H9 (cell line): ENCODE data around the gene OR2H2. TPM values are rescaled to one million over a fixed set of nuclear protein-coding genes. Genes with fewer than 3 reads are reported as not detected.

Source experiments
- DNase-seq: peaks from one replicate; pipeline ENCODE4 v3.0.0-alpha.2; 2017
- H2AFZ ChIP-seq: one replicate; pipeline ENCODE4 v1.6.1; 2013; ENCODE audit warnings: mild to moderate bottlenecking, low read length, control low read depth, moderate library complexity
- H2AK5ac ChIP-seq: 2 replicates; pipeline ENCODE4 v1.6.1; 2013; ENCODE audit warnings: low read length, control low read depth, mixed read lengths; ENCODE audit not compliant: insufficient read length
- H2BK120ac ChIP-seq: one replicate; pipeline ENCODE4 v1.6.1; 2013; ENCODE audit warnings: low read depth, mild to moderate bottlenecking, low read length, control low read depth, inconsistent platforms; ENCODE audit not compliant: poor library complexity, severe bottlenecking
- H2BK12ac ChIP-seq: 2 replicates; pipeline ENCODE4 v1.6.1; 2013; ENCODE audit warnings: low read length, control low read depth, mixed read lengths, low read depth; ENCODE audit not compliant: insufficient read length
- H2BK15ac ChIP-seq: 2 replicates; pipeline ENCODE4 v1.6.1; 2013; ENCODE audit warnings: low read depth, low read length, control low read depth
- H2BK20ac ChIP-seq: one replicate; pipeline ENCODE4 v1.6.1; 2013; ENCODE audit warnings: low read depth, mild to moderate bottlenecking, low read length, control low read depth, inconsistent platforms; ENCODE audit not compliant: poor library complexity, severe bottlenecking
- H2BK5ac ChIP-seq: 2 replicates; pipeline ENCODE4 v1.6.1; 2013; ENCODE audit warnings: low read length, control low read depth, mixed read lengths; ENCODE audit not compliant: insufficient read length
- H3K14ac ChIP-seq: 2 replicates; pipeline ENCODE4 v1.6.1; 2013; ENCODE audit warnings: low read length, control low read depth; ENCODE audit not compliant: insufficient read depth
- H3K18ac ChIP-seq: 2 replicates; pipeline ENCODE4 v1.6.1; 2013; ENCODE audit warnings: low read depth, mild to moderate bottlenecking, mixed read lengths, low read length, control low read depth; ENCODE audit not compliant: insufficient read length
- H3K23ac ChIP-seq: 2 replicates; pipeline ENCODE4 v1.6.1; 2013; ENCODE audit warnings: low read length, control low read depth, mixed read lengths, low read depth; ENCODE audit not compliant: insufficient read length
- H3K23me2 ChIP-seq: 2 replicates; pipeline ENCODE4 v1.6.1; 2013; ENCODE audit warnings: low read depth, mild to moderate bottlenecking, mixed read lengths, low read length, control low read depth; ENCODE audit not compliant: insufficient read length, poor library complexity, severe bottlenecking
- H3K27ac ChIP-seq: 2 replicates; pipeline ENCODE4 v1.5.1; 2013; ENCODE audit warnings: low read length, control low read depth, mixed read lengths, low read depth; ENCODE audit not compliant: insufficient read length
- H3K27me3 ChIP-seq: 2 replicates; pipeline ENCODE4 v1.6.1; 2013; ENCODE audit warnings: low read length, control low read depth, inconsistent platforms; ENCODE audit not compliant: insufficient read depth
- H3K4ac ChIP-seq: 2 replicates; pipeline ENCODE4 v1.6.1; 2013; ENCODE audit warnings: low read depth, mild to moderate bottlenecking, control low read depth, inconsistent platforms, low read length, moderate library complexity
- H3K4me1 ChIP-seq: 2 replicates; pipeline ENCODE4 v1.6.1; 2013; ENCODE audit warnings: low read length, control low read depth, inconsistent platforms; ENCODE audit not compliant: insufficient read depth
- H3K4me2 ChIP-seq: 2 replicates; pipeline ENCODE4 v1.6.1; 2013; ENCODE audit warnings: low read length, control low read depth, mixed read lengths; ENCODE audit not compliant: insufficient read length, insufficient read depth
- H3K56ac ChIP-seq: 2 replicates; pipeline ENCODE4 v1.6.1; 2013; ENCODE audit warnings: low read depth, mild to moderate bottlenecking, mixed read lengths, low read length, control low read depth; ENCODE audit not compliant: insufficient read length
- H3K79me1 ChIP-seq: 2 replicates; pipeline ENCODE4 v1.6.1; 2013; ENCODE audit warnings: low read depth, mild to moderate bottlenecking, moderate library complexity, low read length, control low read depth, inconsistent platforms; ENCODE audit not compliant: insufficient read depth, poor library complexity, severe bottlenecking
- H3K79me2 ChIP-seq: 2 replicates; pipeline ENCODE4 v1.6.1; 2013; ENCODE audit warnings: low read length, control low read depth, inconsistent platforms; ENCODE audit not compliant: insufficient read depth
- H3K9ac ChIP-seq: 2 replicates; pipeline ENCODE4 v1.6.1; 2013; ENCODE audit warnings: low read length, control low read depth, mixed read lengths; ENCODE audit not compliant: insufficient read length; ENCODE audit errors: extremely low read depth
- H3K9me3 ChIP-seq: one replicate; pipeline ENCODE4 v1.6.1; 2013; ENCODE audit warnings: low read depth, low read length, inconsistent platforms; ENCODE audit not compliant: control insufficient read depth
- H3T11ph ChIP-seq: one replicate; pipeline ENCODE4 v1.6.1; 2013; ENCODE audit warnings: mild to moderate bottlenecking, low read length, control low read depth, inconsistent platforms
- H4K20me1 ChIP-seq: one replicate; pipeline ENCODE4 v1.6.1; 2013; ENCODE audit not compliant: control insufficient read depth, insufficient read length, insufficient read depth
- H4K5ac ChIP-seq: 2 replicates; pipeline ENCODE4 v1.6.1; 2013; ENCODE audit warnings: low read depth, mild to moderate bottlenecking, mixed read lengths, low read length, control low read depth; ENCODE audit not compliant: insufficient read length
- H4K8ac ChIP-seq: replicated peaks from 2 replicates; pipeline ENCODE4 v1.6.1; 2013; ENCODE audit warnings: low read length, control low read depth, mixed read lengths, low read depth; ENCODE audit not compliant: insufficient read length
- H4K91ac ChIP-seq: 2 replicates; pipeline ENCODE4 v1.6.1; 2013; ENCODE audit warnings: low read depth, mild to moderate bottlenecking, moderate library complexity, mixed read lengths, low read length, control low read depth; ENCODE audit not compliant: insufficient read length
- H3K27ac Mint-ChIP-seq, 3 experiments: 2 replicates in 2 of 3; 3 replicates in 1 of 3; pipeline ENCODE4 v1.8.0; 2020 to 2021; ENCODE audit warnings: mixed read lengths in 3 of 3, mild to moderate bottlenecking in 1 of 3, moderate library complexity in 1 of 3
- H3K27me3 Mint-ChIP-seq: 2 replicates; pipeline ENCODE4 v1.8.0; 2021; ENCODE audit warnings: low read depth, mild to moderate bottlenecking, moderate library complexity, mixed read lengths
- H3K36me3 Mint-ChIP-seq, 3 experiments: 2 replicates in 2 of 3; 3 replicates in 1 of 3; pipeline ENCODE4 v1.8.0; 2020 to 2021; ENCODE audit warnings: low read depth in 3 of 3, mixed read lengths in 3 of 3; ENCODE audit not compliant: insufficient read depth in 1 of 3
- H3K4me1 Mint-ChIP-seq, 2 experiments: 2 replicates each; pipeline ENCODE4 v1.8.0; 2020; ENCODE audit warnings: mixed read lengths in 2 of 2
- H3K4me3 Mint-ChIP-seq, 2 experiments: 2 replicates in 1 of 2; 3 replicates in 1 of 2; pipeline ENCODE4 v1.8.0; 2020 to 2021; ENCODE audit warnings: mild to moderate bottlenecking in 2 of 2, mixed read lengths in 2 of 2, moderate library complexity in 1 of 2
- H3K9me3 Mint-ChIP-seq, 2 experiments: 2 replicates in 1 of 2; 3 replicates in 1 of 2; pipeline ENCODE4 v1.8.0; 2020; ENCODE audit warnings: mild to moderate bottlenecking in 2 of 2, mixed read lengths in 2 of 2, moderate library complexity in 1 of 2
- WGBS: extraction: QIAGEN DNeasy Blood & Tissue Kit; methylation state at CpG from one replicate; pipeline ENCODE4 v1.1.7; 2013; ENCODE audit warnings: missing lambda C conversion rate, low lambda C conversion rate, mixed read lengths; ENCODE audit not compliant: insufficient read length; ENCODE audit errors: extremely low coverage; 5-methylcytosine and 5-hydroxymethylcytosine counted together
- total RNA-seq: library from RNA; stranded (reverse); gene quantifications from 2 replicates; pipeline ENCODE4 v1.2.1, GENCODE V29; 2021
- TF ChIP-seq, protein P1 (sequence below): fragments of 200-600 bp; sonication (generic); conservative IDR thresholded peaks from 3 replicates; pipeline ENCODE4 v1.8.0; 2021; ENCODE audit warnings: antibody characterized with exemption, mild to moderate bottlenecking

Gene OR2H2
- total RNA-seq, 1 experiment from 2014 or later = not detected

DNA sequence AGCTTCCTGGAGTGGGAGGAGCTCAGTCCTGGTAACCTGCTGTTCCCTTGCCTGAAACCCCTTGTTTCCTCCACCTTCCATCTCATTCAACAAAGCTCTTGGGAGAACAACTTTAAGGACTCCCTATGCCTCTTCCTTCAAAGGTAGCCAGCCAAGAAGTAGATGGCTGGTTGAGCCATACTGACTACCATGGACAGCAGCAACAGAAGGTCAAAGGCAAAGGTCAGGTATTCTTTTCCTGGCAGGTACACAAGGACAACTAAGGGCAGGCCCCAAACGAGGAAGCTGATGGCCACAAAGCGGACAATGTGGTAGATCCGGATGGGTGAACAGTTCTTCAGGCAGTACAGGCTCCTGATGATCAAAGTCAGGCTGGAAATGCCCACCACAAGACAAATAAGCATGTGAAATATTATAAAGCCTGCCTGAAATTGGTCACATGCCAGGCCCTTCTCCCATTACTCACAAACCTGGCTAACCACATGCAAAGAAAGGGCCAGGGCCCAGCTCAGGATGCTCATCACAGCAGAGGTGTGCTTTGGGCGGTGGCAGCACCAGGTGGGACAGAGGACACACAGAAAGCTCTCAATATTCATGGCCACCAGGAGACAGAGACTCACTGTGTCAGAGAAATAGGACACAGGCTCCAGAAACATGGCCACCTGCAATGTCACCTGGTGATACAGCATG, 47.1 kb upstream of the OR2H2 start:
- no peak for DNase-seq
- Histone ChIP-seq H2AK5ac (no peak overlapping the region), H3K56ac (no peak overlapping the region), H2BK120ac (no peak overlapping the region), H3K79me2 (no peaks in the 10 kb centered on the region), H3K9me3 (no peaks in the 10 kb centered on the region), H3K27me3 (no peaks in the 10 kb centered on the region), H2BK5ac (no peak overlapping the region), H2AFZ (no peak overlapping the region), H3K79me1 (no peaks in the 10 kb centered on the region), H3K9ac (no peak overlapping the region), H2BK20ac (no peak overlapping the region), H3K4ac (no peak overlapping the region), H4K8ac (no peak overlapping the region), H3K4me2 (no peak overlapping the region), H3K18ac (no peak overlapping the region), H3K27ac (no peak overlapping the region), H3K23me2 (no peaks in the 10 kb centered on the region), H2BK15ac (no peak overlapping the region), H4K5ac (no peak overlapping the region), H2BK12ac (no peak overlapping the region), H3K23ac (no peak overlapping the region), H3K4me1 (no peaks in the 10 kb centered on the region), H3K14ac (no peak overlapping the region), H3T11ph (no peak overlapping the region), H4K91ac (no peak overlapping the region), H4K20me1 (no peaks in the 10 kb centered on the region)
- no peaks in the 10 kb centered on the region for H3K4me1 Mint-ChIP-seq
- H3K27me3 Mint-ChIP-seq = peaks cover 9% of the 10 kb centered on the region
- no peaks in the 10 kb centered on the region; a peak in 2 of 5 replicates for H3K9me3 Mint-ChIP-seq
- no peaks in the 10 kb centered on the region; a peak in 1 of 7 replicates for H3K36me3 Mint-ChIP-seq
- TF ChIP-seq, protein P1, sequence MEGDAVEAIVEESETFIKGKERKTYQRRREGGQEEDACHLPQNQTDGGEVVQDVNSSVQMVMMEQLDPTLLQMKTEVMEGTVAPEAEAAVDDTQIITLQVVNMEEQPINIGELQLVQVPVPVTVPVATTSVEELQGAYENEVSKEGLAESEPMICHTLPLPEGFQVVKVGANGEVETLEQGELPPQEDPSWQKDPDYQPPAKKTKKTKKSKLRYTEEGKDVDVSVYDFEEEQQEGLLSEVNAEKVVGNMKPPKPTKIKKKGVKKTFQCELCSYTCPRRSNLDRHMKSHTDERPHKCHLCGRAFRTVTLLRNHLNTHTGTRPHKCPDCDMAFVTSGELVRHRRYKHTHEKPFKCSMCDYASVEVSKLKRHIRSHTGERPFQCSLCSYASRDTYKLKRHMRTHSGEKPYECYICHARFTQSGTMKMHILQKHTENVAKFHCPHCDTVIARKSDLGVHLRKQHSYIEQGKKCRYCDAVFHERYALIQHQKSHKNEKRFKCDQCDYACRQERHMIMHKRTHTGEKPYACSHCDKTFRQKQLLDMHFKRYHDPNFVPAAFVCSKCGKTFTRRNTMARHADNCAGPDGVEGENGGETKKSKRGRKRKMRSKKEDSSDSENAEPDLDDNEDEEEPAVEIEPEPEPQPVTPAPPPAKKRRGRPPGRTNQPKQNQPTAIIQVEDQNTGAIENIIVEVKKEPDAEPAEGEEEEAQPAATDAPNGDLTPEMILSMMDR = no peak
- no peak overlapping the region for H3K27ac Mint-ChIP-seq
- H3K4me3 Mint-ChIP-seq = no peak overlapping the region
- WGBS = no CpG with 5 or more reads among the region's 4 CpGs
